Ishikawa (cell line): Measurements from ENCODE around the gene THEM5.

Experiments used
- CEBPB ChIP-seq: IDR thresholded peaks from 2 replicates; pipeline ENCODE4 v1.6.1; 2012
- CREB1 ChIP-seq: IDR thresholded peaks from 2 replicates; pipeline ENCODE4 v1.6.1; 2012; ENCODE audit warnings: low read depth
- EGR1 ChIP-seq: IDR thresholded peaks from 2 replicates; pipeline ENCODE4 v1.6.1; 2012
- EP300 ChIP-seq: IDR thresholded peaks from 2 replicates; pipeline ENCODE4 v1.6.1; 2012; ENCODE audit warnings: borderline replicate concordance
- FOXM1 ChIP-seq: IDR thresholded peaks from 2 replicates; pipeline ENCODE4 v1.6.1; 2012; ENCODE audit warnings: low read depth, borderline replicate concordance
- NFIC ChIP-seq: IDR thresholded peaks from 2 replicates; pipeline ENCODE4 v1.6.1; 2012
- RAD21 ChIP-seq: IDR thresholded peaks from 2 replicates; pipeline ENCODE4 v1.6.1; 2012; ENCODE audit warnings: low read depth
- REST ChIP-seq: IDR thresholded peaks from 2 replicates; pipeline ENCODE4 v1.6.1; 2012; ENCODE audit warnings: low read depth, mild to moderate bottlenecking
- TAF1 ChIP-seq: IDR thresholded peaks from 2 replicates; pipeline ENCODE4 v1.6.1; 2012; ENCODE audit warnings: low read depth, mild to moderate bottlenecking
- TCF12 ChIP-seq: IDR thresholded peaks from 2 replicates; pipeline ENCODE4 v1.6.1; 2012; ENCODE audit warnings: low read depth
- TEAD4 ChIP-seq: IDR thresholded peaks from 2 replicates; pipeline ENCODE4 v1.6.1; 2012
- YY1 ChIP-seq: IDR thresholded peaks from 2 replicates; pipeline ENCODE4 v1.6.1; 2012; ENCODE audit warnings: low read depth
- ZBTB7A ChIP-seq: IDR thresholded peaks from 2 replicates; pipeline ENCODE4 v1.6.1; 2012; ENCODE audit warnings: low read depth
- TF ChIP-seq, protein P1 (sequence below): IDR thresholded peaks from 2 replicates; pipeline ENCODE4 v1.6.1; 2012
- TF ChIP-seq, protein P2 (sequence below): IDR thresholded peaks from 2 replicates; pipeline ENCODE4 v1.6.1; 2012

THEM5 gene

DNA sequence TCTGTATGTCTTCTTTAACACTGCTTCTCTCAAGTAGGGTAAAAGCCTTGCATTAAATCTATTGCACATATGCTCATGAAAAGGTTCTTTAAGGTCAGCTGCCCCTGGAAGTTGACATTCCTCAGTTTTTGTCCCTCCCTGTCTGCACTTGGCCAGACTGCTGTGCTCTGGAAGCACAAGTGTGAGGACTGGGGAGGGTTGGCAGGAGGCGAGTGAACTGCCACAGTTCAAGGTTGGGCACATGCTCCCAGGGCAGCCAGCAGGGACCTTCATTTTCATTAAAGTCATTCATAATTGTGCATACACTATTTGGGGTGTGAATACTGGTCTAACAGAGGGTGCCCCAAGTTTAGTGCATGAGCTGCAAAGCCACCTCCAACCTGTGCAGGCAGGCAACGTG is 10.9 kb upstream of the THEM5 start:
- TF ChIP-seq EP300 (no peak), YY1 (no peak), CREB1 (no peak)

- no peak for TF ChIP-seq TAF1
Measured at GRCh38 chr1:151862604-151863003, 9.1 kb upstream of the THEM5 start.

DNA sequence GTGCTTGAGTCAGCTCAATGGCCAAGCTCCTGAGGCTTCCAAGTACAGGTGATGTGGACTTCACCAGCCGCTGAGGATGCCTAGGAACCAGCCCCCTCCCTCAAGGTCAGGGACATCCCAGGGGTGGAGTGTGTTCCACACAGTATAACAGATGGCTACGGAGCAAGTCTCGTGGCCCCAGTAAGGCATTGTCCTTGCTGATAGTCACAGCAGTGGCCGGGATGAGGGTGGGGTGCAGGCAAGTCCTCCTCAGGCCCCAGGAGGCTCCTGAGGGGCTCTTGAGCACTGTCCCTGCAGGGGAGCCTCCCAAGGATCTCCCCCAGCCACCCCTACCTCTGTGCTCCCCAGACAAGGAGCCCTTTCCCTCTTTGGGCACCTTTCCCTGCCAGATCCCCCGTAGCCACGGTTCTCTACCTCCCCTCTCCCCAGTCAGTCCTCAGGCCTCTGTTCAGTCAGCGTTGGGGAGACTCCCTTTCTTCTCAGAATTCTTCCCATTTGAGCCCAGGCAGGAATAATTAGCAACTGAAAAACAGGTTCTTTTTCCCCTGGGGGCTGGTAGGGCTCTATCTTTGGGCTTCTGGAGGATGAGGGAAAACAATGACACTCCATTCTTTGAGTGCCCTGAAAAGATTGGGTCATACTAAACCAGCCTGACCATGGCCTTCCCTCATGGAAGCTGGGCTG is 7.1 kb upstream of the THEM5 start:
- TF ChIP-seq, protein P1, sequence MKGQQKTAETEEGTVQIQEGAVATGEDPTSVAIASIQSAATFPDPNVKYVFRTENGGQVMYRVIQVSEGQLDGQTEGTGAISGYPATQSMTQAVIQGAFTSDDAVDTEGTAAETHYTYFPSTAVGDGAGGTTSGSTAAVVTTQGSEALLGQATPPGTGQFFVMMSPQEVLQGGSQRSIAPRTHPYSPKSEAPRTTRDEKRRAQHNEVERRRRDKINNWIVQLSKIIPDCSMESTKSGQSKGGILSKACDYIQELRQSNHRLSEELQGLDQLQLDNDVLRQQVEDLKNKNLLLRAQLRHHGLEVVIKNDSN, result no peak
- TF ChIP-seq TCF12, result no peak
- TF ChIP-seq CEBPB, result no peak
- no peak for TF ChIP-seq RAD21
- no peak for TF ChIP-seq REST
- TF ChIP-seq FOXM1, result no peak
- TF ChIP-seq, protein P2, sequence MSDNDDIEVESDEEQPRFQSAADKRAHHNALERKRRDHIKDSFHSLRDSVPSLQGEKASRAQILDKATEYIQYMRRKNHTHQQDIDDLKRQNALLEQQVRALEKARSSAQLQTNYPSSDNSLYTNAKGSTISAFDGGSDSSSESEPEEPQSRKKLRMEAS, result no peak
- no peak for TF ChIP-seq EGR1
- TF ChIP-seq NFIC, result no peak
- TF ChIP-seq TAF1, result no peak
- no peak for TF ChIP-seq EP300

DNA sequence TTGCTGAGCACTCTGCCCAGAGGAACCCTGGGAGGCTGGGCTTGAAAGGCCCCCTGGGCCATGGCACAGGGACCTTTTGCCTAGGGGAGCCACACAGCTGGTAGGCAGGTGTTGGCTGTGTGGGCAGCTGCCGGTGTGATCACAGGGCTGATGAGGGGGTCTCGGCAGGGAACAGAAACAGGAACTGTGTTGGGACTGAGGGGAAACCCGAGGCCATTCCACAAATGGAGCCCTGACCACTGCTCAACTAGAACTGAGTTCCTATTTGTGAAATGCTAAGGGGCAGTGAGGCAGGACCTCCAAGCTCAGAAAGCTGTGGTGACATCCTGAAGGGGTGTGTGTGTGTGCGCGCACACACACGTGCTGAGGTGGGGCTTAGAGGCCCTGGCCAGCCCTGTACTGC is 6.4 kb upstream of the THEM5 start:
- no peak for TF ChIP-seq NFIC
- TF ChIP-seq RAD21, result no peak
- TF ChIP-seq ZBTB7A, result no peak
- TF ChIP-seq YY1, result no peak
- no peak for TF ChIP-seq TEAD4
- no peak for TF ChIP-seq CEBPB
- TF ChIP-seq REST, result no peak
- TF ChIP-seq, protein P2, result no peak

DNA sequence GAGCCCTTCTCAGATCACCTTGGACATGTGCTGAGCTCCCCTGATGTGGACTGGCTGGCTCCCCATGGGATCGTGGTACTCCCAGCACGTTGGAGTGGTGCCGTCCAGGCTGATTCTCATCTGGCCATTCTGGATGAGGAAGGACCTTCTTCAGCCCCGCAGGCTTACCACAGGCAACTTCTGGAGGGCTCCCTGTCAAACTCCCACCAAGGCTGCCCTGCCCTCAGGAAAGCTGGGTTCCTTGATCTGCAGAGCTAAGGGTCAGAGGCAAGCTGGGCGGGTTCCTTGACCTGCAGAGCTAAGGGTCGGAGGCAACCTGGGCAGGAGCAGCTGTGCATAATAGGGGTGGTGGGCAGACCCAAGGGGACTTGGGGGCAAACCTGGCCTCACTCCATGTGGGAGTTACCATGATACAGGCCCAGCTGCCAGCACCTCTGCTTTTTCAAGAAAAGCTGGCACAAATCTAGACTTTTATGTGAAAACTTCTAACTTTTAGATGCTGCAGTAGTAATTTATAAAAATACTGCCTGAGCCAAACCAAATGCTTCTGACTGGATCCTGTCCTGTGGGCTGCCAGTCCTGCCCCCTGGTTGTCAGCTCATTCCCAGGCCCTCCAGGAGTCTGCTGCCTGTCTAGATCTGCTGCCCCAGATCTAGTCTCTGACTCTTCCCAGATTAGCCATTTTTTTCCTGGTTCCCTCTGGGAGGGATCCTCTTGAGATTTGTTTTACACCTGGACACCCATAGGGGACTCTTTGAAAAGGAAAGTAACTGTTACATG is 5.6 kb upstream of the THEM5 start:
- no peak for TF ChIP-seq NFIC
- no peak for TF ChIP-seq CEBPB
- TF ChIP-seq RAD21, result no peak
- no peak for TF ChIP-seq ZBTB7A
- no peak for TF ChIP-seq REST
- TF ChIP-seq, protein P2, result no peak
- TF ChIP-seq FOXM1, result no peak
- TF ChIP-seq EGR1, result no peak
- TF ChIP-seq, protein P1, result no peak
- no peak for TF ChIP-seq CREB1
- TF ChIP-seq EP300, result no peak
- no peak for TF ChIP-seq YY1
